GM06990 (cell line): ENCODE data around the gene ABHD4.
"Not testable (repeated sequence)": the region's sequence is repeated elsewhere in the genome, so short reads cannot be mapped to it uniquely, and the experiment has no call there.

Experiments
- DNase-seq: peaks from one replicate; pipeline ENCODE4 v3.0.0-alpha.2; 2011; ENCODE audit not compliant: insufficient read length; ENCODE audit errors: extremely low read depth
- H3K27me3 ChIP-seq: replicated peaks from 2 replicates; pipeline ENCODE4 v1.6.0; 2011; ENCODE audit warnings: low read length; ENCODE audit not compliant: control insufficient read depth, insufficient read depth
- H3K36me3 ChIP-seq: 2 replicates; pipeline ENCODE4 v1.5.1; 2011; ENCODE audit warnings: low read length; ENCODE audit not compliant: control insufficient read depth, insufficient read depth
- H3K4me3 ChIP-seq: replicated peaks from 2 replicates; pipeline ENCODE4 v1.5.1; 2011; ENCODE audit warnings: low read depth, mild to moderate bottlenecking, control low read depth, low read length
- TF ChIP-seq, protein P1 (sequence below): IDR thresholded peaks from 2 replicates; pipeline ENCODE4 v1.5.1; 2011; ENCODE audit warnings: low read length, control low read depth, mild to moderate bottlenecking, inconsistent platforms; ENCODE audit not compliant: insufficient read depth, poor library complexity, severe bottlenecking

ABHD4 gene

DNA sequence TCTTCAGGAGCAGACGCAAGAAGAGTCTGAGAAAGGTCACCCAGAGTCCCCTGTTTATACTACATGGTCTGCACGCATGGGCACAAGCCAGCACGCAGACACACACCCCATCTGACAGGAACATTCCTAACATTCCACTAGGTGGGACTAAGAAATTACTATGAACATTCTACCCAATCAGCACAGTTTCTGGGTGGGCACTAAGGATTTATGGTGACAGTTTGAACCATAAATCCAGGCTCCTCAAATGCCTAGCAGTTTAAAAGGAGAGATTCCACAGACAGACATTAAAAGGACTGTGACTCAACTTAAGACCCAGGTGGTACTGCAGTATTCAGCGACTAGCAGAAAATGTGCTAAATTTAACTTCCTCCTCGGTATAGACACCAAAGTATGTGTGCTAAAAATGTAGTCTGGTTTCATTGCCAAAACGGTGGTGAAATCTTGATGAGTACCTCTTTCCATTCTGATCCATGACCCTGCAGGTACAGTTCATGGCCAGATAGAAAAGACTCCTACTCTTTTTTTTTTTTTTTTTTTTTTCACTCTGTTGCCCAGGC, 16.2 kb downstream of the ABHD4 start:
- H3K27me3 ChIP-seq: no peaks in the 10 kb centered on the region
- TF ChIP-seq, protein P1, sequence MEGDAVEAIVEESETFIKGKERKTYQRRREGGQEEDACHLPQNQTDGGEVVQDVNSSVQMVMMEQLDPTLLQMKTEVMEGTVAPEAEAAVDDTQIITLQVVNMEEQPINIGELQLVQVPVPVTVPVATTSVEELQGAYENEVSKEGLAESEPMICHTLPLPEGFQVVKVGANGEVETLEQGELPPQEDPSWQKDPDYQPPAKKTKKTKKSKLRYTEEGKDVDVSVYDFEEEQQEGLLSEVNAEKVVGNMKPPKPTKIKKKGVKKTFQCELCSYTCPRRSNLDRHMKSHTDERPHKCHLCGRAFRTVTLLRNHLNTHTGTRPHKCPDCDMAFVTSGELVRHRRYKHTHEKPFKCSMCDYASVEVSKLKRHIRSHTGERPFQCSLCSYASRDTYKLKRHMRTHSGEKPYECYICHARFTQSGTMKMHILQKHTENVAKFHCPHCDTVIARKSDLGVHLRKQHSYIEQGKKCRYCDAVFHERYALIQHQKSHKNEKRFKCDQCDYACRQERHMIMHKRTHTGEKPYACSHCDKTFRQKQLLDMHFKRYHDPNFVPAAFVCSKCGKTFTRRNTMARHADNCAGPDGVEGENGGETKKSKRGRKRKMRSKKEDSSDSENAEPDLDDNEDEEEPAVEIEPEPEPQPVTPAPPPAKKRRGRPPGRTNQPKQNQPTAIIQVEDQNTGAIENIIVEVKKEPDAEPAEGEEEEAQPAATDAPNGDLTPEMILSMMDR: no peak
- H3K36me3 ChIP-seq: peaks cover 11% of the 10 kb centered on the region
- peak; percentile 24 for DNase-seq
- no peak overlapping the region for H3K4me3 ChIP-seq

GRCh38 chr14:22615765-22616164, 17.7 kb downstream of the ABHD4 start:
- H3K36me3 ChIP-seq, H3K4me3 ChIP-seq, DNase-seq, H3K27me3 ChIP-seq: not testable (repeated sequence)

GRCh38 chr14:22622255-22622654, 24.2 kb downstream of the ABHD4 start:
- TF ChIP-seq, protein P1: no peak
- no peak for DNase-seq
- no peaks in the 10 kb centered on the region for H3K27me3 ChIP-seq
- H3K4me3 ChIP-seq: no peak overlapping the region
- H3K36me3 ChIP-seq: no peaks in the 10 kb centered on the region

DNA sequence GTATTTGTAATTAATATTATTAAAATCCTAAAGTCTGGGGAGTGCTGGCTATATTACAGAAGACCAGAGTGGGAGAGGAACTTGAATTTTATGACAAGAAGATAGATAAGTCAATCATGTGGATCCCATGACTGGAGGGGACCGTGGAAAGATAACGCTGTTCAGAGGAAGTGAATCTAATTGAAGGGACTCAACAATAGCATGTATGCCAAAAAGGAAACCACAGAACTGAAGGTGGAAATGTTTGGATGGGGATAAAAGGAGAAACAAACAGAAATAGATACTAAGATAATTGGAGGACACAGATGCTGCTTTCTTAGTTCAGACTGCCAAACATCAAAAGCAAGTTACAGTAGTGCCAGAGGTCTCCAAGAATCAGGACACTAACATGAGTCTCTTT, 24.9 kb downstream of the ABHD4 start:
- no peak for DNase-seq
- Histone ChIP-seq H3K27me3 (no peaks in the 10 kb centered on the region), H3K4me3 (no peak overlapping the region), H3K36me3 (no peaks in the 10 kb centered on the region)
- TF ChIP-seq, protein P1: no peak

DNA sequence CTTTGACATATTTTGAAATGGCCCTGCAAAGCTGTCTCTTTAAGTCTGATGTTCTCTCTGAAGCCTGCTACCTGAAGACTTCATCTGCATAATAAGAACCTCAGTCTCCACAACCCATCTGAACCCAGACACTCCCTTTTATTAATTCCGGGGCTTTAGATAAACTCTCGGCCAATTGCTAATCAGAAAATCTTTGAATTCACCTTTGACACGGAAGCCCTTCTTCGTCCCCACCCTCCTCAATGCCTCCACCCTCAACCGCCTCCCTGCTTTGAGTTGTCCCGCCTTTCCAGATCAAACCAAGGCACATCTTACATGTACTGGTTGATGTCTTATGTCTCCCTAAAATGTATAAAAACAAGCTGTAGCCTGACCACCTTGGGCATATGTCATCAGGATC, 28.5 kb downstream of the ABHD4 start:
- Histone ChIP-seq H3K27me3 (no peaks in the 10 kb centered on the region), H3K4me3 (no peak overlapping the region), H3K36me3 (no peaks in the 10 kb centered on the region)
- DNase-seq: no peak
- TF ChIP-seq, protein P1: no peak

- no peak for DNase-seq
- Histone ChIP-seq H3K4me3 (no peak overlapping the region), H3K36me3 (no peaks in the 10 kb centered on the region), H3K27me3 (no peaks in the 10 kb centered on the region)
- TF ChIP-seq, protein P1: no peak
Observed at GRCh38 chr14:22627506-22628263, 29.6 kb downstream of the ABHD4 start.
